HG03469 (cell line): Measurements from ENCODE around the gene CFAP99.

ENCODE experiments used
- ATAC-seq: cut with Tn5 transposase; IDR thresholded peaks from one replicate; pipeline ENCODE4 v1.9.1; 2021; ENCODE audit warnings: mild to moderate bottlenecking, moderate library complexity, moderate number of reproducible peaks; ENCODE audit not compliant: unreplicated experiment

Gene CFAP99

DNA sequence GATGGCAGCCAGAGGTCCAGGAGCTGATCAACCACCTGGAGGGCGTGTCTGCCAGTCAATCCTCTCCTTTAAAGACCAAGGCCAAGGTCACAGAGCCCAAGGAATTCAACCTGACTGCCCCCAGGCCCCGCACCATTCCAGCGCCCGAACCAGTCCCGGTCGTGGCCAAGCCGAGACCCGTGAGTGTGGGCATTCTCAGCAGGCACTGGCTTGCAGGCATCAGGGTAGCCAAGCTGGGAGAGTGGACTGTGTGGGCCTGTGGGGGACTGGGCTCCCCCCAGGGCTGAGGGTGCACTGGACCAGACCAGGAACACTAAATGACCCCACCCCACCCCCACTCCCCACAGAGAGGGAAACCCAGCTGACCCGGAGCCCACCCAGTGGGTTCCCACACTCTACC lies 26.4 kb downstream of the CFAP99 start:
- ATAC-seq = no peak

DNA sequence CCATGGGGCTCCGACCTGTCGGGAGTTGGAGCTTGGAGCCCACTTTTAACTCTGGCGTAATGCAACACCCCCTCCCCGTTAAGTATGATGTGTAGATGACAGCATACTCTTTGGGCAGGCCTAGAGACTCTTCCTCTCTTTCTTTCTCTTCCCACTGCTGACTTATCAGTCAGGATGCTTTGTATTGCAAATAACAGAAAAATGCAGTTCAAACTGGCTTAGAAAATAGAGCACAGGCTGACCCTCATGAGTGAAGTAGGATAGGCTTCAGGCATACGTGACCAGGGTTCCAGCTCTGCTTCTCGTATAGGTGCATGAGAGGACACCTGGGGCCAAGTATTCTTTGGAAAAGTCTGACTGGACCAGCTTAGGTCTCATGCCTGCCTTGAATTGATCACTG lies 26.8 kb downstream of the CFAP99 start:
- no peak for ATAC-seq

- ATAC-seq = no peak
These were observed 28.2 kb downstream of the CFAP99 start for GRCh38 chr4:2446656-2447564.

DNA sequence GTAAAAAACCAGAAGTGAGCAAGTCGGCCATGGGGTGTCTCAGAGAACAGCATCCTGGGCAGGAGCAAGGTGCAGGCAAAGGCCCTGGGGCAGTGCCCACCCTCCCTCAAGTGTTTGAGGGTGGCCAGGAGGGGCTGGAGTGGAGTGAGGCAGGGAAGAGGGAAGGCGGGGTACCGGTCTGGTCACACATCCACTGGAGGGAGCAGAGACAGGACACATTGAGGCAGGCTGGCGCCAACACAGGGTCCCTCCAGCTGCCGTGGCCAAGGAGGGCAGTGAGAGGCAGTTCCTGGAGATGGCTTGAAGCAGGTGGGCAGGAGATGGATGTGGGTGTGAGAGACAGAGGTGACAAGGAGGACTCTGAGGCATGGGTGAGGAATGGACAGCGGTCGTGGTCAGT lies 29.8 kb downstream of the CFAP99 start:
- ATAC-seq = no peak

DNA sequence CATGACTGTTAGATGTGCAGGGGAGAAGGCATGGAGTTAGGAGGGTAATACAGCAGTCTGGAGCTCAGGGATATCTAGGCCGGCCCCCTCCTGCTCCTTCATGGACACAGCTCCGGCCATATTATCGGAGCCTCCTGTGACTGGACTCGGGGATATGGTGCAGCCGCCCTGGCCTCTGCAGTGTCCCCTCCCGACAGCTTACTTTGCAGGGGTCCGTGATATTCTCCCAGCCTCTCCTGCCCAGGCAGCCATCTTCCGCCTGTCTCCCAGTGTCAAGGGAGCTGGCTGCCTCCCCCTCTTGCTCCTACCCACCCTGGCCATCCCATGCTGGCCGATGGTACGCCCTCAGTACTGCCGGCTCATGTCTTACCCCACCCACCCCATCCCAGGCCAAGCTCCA lies 30.3 kb downstream of the CFAP99 start:
- no peak for ATAC-seq

DNA sequence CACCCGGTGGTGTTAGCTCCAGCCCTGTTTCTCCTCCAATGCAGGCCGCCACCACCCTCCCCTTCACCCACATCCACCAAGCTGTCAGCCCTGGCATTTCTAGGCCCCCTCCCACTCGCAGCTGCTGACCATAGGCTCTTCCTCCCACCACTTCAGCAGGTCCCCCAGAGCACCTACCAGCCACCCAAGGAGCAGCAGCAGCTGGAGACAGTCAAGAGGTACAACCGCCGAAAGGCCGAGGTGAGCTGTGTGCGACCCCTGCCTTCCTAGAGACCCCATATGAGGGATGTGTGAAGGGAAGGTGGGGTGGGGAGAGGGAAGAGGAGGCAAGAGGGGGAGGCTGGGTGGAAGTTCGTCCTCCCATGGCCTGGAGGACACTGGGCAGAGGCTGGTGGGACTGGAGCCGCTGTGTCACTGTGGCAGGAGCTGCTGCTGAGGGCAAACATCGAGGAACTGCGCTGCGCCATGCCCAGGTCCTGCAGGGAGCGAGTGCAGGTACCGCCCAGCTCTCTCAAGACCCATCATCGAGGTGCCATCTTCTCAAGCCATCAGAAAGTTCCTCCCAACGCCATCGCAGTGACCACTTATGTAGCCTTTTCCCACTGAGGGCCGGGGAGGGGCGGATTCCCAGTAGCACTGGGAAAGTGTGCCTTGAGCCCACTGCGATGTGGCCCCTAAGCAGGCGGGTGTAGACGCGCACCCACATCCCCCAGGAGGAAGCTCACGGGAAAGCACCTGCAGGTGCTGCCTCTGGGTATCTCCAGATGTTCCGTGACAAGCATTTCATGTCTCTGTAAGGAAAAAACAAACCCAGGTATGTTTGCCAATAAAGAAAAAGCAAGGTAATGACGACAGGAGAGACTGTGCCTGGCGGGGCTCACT lies 31.0 kb downstream of the CFAP99 start:
- no peak for ATAC-seq

- no peak for ATAC-seq
These were observed 31.8 kb downstream of the CFAP99 start for GRCh38 chr4:2450394-2451035.

- no peak for ATAC-seq
These were observed 32.3 kb downstream of the CFAP99 start for GRCh38 chr4:2451036-2451520.

- no peak for ATAC-seq
These were observed 33.3 kb downstream of the CFAP99 start for GRCh38 chr4:2451821-2452785.

DNA sequence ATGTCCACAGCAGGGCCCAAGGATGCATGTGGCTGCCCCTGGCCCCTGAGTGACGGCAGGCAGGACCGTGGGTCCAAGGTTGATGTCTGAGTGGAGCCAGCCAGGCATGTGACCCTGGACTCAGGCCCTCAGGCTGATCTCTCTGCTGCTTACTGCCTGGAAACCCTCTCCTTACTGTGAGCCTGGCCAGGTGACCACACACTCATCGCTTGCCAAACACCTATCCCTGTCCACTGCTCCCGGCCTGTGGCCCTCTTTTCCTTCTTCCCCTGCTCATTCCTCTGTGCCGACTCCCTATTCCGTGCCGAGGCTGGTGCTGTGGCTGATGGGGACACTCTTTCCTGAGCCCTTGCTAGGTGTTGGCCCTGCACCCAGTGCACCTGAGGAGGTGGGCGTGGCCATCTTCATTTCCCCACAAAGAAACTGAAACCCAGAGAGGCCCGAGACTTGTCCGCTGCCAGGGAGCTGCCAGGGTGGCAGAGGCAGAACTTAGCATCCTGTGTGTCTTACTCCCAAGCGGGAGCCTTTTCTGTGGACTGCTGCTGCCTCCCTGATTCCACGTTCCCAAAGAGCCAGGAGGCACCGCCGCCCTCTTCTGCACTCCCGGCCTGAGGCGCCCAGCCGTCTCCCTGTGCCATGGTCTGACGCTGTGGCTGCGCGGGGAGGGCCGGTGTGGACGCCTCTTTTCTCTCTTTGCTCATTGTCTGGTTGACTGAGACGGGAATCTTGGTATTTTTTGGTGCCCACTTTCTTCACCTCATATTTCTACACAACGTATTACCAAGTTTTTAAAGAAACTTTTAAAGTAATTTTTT lies 38.9 kb downstream of the CFAP99 start:
- no peak for ATAC-seq

- no peak for ATAC-seq
These were observed 40.1 kb downstream of the CFAP99 start for GRCh38 chr4:2458546-2459491.

DNA sequence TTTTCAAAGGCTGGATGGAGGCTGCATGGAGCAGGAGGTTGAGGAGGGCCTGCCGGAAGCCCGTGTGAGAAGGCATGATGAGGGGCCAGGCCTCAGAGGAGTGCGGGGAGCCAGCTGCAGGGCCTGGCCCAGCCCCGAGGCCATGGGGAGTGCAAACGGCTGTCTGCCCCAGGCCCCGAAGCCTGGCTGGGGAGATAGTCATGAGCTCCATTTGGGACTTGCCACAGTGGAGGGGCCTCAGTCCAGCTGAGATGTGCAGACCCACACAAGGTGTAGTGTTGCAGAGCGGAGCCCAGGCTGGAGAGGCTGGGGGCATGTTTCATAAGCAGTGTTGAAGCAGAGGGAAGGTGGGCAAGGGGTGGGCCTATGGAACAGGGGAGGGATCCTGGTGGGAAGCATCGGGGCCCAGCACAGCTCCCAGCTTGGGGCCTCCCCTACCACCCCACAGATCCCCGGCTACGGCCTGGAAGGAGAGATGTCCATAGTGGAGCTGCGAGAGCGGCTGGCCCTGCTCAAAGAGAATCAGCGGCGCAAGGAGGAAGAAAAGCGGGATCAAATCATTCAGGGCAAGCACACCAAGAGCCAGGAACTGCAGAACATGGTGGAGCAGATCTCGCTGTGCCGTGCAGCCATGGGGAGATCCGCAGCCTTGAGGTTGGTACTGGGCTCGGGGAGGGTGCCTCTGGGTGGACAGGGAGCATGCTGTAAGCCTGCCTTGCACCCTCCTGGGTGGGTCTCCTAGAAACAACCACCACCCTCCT lies 41.0 kb downstream of the CFAP99 start:
- ATAC-seq = no peak

DNA sequence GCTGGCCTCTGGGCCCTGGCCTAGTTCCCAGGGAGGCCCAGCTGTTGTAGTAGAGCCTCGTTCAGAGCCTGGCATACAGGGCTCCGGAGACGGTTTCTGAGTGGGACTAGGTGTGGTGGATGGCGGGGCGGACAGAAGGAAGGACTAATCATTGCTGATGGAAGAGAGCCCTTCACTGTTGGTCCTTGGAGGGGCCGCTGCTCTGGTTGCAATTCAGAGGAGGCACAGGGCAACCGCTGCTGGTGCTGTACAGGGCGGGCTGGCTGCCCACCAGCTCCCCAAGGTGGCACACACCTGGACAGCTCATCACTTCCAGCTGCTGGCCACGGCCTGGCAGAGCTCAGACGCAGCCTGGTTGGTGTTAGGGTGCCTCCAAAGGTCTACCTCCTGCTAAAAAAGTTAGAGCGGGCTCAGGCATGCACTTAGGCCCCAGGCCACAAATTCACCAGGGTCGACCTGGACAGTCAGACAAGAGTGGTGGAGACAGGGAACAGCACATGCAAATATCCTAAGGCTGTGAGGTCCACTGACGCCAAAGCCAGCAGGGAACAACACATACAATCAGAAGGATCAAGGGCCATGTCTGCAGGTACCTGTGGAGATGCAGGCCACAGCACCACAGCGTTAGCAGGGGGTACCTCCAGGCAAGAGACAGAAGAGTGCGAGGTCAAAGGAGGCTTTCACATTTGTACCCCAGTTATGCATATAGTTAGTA lies 42.6 kb downstream of the CFAP99 start:
- ATAC-seq = no peak

GRCh38 chr4:2462218-2462991 lies 43.6 kb downstream of the CFAP99 start:
- ATAC-seq = peak; percentile 54

DNA sequence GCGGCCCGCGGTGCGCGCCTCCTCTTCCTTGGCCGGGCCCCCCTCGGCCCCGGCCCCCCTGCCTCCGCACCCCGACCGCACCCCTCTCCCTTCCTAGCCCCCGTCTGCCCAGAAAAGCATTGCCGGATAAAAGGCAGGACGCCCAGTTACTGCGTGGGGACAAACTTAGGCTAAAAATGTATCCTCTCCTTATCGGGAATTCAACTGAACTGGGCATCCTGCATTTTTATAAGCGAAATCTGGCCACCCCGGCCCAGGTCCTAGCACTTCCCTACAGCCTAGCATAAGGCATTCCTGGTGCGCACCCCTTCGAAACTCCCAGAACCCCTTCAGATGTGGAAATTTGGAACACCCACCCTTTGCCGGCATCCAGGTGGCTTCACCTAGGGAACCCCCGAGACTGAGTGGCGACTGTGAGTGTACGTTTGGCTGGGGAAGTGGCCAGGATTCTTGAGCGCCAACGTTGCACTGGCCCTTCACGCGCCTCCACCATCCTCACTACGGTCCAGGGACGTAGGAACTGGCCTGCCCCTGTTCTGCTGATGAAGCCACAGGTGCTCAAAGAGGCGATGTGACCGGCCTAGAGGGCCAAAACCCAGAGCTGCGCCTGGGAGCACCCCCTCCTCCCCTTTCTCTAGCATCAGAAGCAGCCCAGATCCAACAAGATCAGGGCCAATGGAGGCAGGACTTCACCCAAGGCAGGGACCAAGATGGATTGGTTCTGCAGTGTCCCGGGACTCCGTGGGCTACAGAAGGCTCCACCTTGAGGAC lies 44.4 kb downstream of the CFAP99 start:
- ATAC-seq = no peak
